ENCODE data around the gene DDX10. TPM values are rescaled to one million over a fixed set of nuclear protein-coding genes. Genes with fewer than 3 reads are reported as not detected.
A peak's percentile ranks its signal among the peaks of the same experiment; 100 is the strongest.

The DDX10 gene
- total and polyA plus RNA-seq, 2 experiments from 2014 or later, result 32.4 to 37.8 TPM

- Histone ChIP-seq H3K36me3 (ENCODE audit: insufficient read depth) (no peaks in the 10 kb centered on the region; the same call in 1 of the 2 replicates), H3K4me2 (no peak overlapping the region), H3F3A (replicated peaks; ENCODE audit: low read depth) (no peaks in the 10 kb centered on the region), H3K4me1 (ENCODE audit: insufficient read depth) (peaks cover 12% of the 10 kb centered on the region), H3K79me2 (replicated peaks; ENCODE audit: insufficient read depth) (no peaks in the 10 kb centered on the region), H4K20me1 (replicated peaks; ENCODE audit: insufficient read depth) (no peaks in the 10 kb centered on the region), H3K9me2 (ENCODE audit: insufficient read depth) (no peaks in the 10 kb centered on the region), H3K27me3 (ENCODE audit: insufficient read depth) (no peaks in the 10 kb centered on the region), H2AFZ (no peak overlapping the region), H3K27ac (ENCODE audit: low read depth) (no peak overlapping the region), H3K4me3 (no peak overlapping the region)
- H3K9me3 Mint-ChIP-seq, result peaks cover 24% of the 10 kb centered on the region
- H3K4me1 Mint-ChIP-seq, result peaks cover 15% of the 10 kb centered on the region
- DNase-seq (ENCODE audit: low spot score) (no peak), ATAC-seq (no peak)
- no peak overlapping the region for H3K27ac Mint-ChIP-seq
- H3K36me3 Mint-ChIP-seq (ENCODE audit: low read depth), result peaks cover 22% of the 10 kb centered on the region
- TF ChIP-seq POLR2AphosphoS5 (IDR thresholded peaks at IDR 0.05; ENCODE audit: low read depth) (no peak), ZNF331 (CRISPR knock-in tag; IDR thresholded peaks at IDR 0.05; ENCODE audit: low read depth) (no peak), CREB1 (CRISPR knock-in tag; IDR thresholded peaks at IDR 0.05; ENCODE audit: low read depth) (no peak), NANOG (IDR thresholded peaks at IDR 0.05; ENCODE audit: borderline replicate concordance) (no peak), EZH2phosphoT487 (IDR thresholded peaks at IDR 0.05; ENCODE audit: unreplicated experiment) (no peak), REST (IDR thresholded peaks at IDR 0.05; ENCODE audit: unreplicated experiment) (no peak), STAT1 (IDR thresholded peaks at IDR 0.05; ENCODE audit: unreplicated experiment) (no peak), EZH2 (IDR thresholded peaks at IDR 0.05; ENCODE audit: low read depth, unreplicated experiment) (no peak), CTCF (conservative IDR thresholded peaks at IDR 0.05; ENCODE audit: low read depth in 2 of 2) (no peak), JUNB (IDR thresholded peaks at IDR 0.05; ENCODE audit: unreplicated experiment) (no peak)
- H3K4me3 Mint-ChIP-seq, result no peak overlapping the region
- no peaks in the 10 kb centered on the region for H3K27me3 Mint-ChIP-seq (ENCODE audit: insufficient read depth, low read depth, poor library complexity)
Observed at GRCh38 chr11:108629274-108629673, 35.6 kb upstream of the DDX10 start.

GRCh38 chr11:108632041-108632704, 32.7 kb upstream of the DDX10 start:
- H3K79me2 ChIP-seq (replicated peaks; ENCODE audit: insufficient read depth), result no peaks in the 10 kb centered on the region
- Mint-ChIP-seq H3K9me3 (peaks cover 22% of the 10 kb centered on the region), H3K27me3 (ENCODE audit: insufficient read depth, low read depth, poor library complexity) (no peaks in the 10 kb centered on the region), H3K4me3 (no peak overlapping the region), H3K36me3 (ENCODE audit: low read depth) (peaks cover 17% of the 10 kb centered on the region), H3K27ac (no peak overlapping the region), H3K4me1 (peaks cover 12% of the 10 kb centered on the region)
- peak; percentile 64 for ATAC-seq
- no peaks in the 10 kb centered on the region for H4K20me1 ChIP-seq (replicated peaks; ENCODE audit: insufficient read depth)
- DNase-seq (ENCODE audit: low spot score), result no peak
- no peaks in the 10 kb centered on the region for H3K27me3 ChIP-seq (ENCODE audit: insufficient read depth)
- no peaks in the 10 kb centered on the region for H3K9me2 ChIP-seq (ENCODE audit: insufficient read depth)
- peak overlapping the region; percentile 75 for H2AFZ ChIP-seq
- no peak overlapping the region for H3K4me3 ChIP-seq
- H3K4me2 ChIP-seq, result 0 out of 2 replicates have a peak overlapping the region, but pooled peaks have one; percentile 9
- no peak overlapping the region for H3K27ac ChIP-seq (ENCODE audit: low read depth)
- H3K4me1 ChIP-seq (ENCODE audit: insufficient read depth), result peaks cover 10% of the 10 kb centered on the region
- H3K36me3 ChIP-seq (ENCODE audit: insufficient read depth), result no peaks in the 10 kb centered on the region; the same call in 1 of the 2 replicates
- H3F3A ChIP-seq (replicated peaks; ENCODE audit: low read depth), result no peaks in the 10 kb centered on the region
- TF ChIP-seq REST (IDR thresholded peaks at IDR 0.05; ENCODE audit: unreplicated experiment) (no peak), ZNF331 (CRISPR knock-in tag; IDR thresholded peaks at IDR 0.05; ENCODE audit: low read depth) (no peak), CTCF (conservative IDR thresholded peaks at IDR 0.05; ENCODE audit: low read depth in 2 of 2) (no peak), EZH2phosphoT487 (IDR thresholded peaks at IDR 0.05; ENCODE audit: unreplicated experiment) (no peak), JUNB (IDR thresholded peaks at IDR 0.05; ENCODE audit: unreplicated experiment) (no peak), ZNF114 (CRISPR knock-in tag; IDR thresholded peaks at IDR 0.05) (no peak), CREB1 (CRISPR knock-in tag; IDR thresholded peaks at IDR 0.05; ENCODE audit: low read depth) (no peak), STAT1 (IDR thresholded peaks at IDR 0.05; ENCODE audit: unreplicated experiment) (no peak)
